NB4 (cell line): ENCODE measurements around the gene ADI1.

ENCODE experiments used
- MYC ChIP-seq: IDR thresholded peaks from 2 replicates; pipeline ENCODE4 v1.6.1; 2011; ENCODE audit warnings: low read depth, low read length
- TF ChIP-seq, protein P1 (sequence below): IDR thresholded peaks from one replicate; pipeline ENCODE4 v1.5.1; 2012; ENCODE audit warnings: low read depth, low read length

DNA sequence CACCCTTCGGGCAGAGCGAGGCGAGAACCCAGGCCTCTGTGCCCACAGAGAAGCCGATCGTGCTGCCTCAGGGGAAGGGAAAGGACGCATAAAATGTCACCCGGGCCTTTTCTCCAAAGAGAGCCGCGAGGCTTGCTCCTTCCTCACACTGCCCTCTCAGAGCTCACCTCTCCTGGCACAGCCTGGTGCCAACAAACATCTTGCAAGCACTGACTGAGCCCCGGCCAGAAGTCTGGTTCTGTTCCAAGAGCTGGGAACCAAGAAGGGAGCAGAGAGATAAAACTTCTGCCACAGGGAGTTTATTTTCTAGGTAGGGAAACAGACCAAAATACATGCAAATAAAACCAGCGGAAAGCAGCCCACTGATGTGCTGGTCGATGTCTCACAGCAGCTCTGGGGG is 13.6 kb upstream of the ADI1 start:
- TF ChIP-seq, protein P1, sequence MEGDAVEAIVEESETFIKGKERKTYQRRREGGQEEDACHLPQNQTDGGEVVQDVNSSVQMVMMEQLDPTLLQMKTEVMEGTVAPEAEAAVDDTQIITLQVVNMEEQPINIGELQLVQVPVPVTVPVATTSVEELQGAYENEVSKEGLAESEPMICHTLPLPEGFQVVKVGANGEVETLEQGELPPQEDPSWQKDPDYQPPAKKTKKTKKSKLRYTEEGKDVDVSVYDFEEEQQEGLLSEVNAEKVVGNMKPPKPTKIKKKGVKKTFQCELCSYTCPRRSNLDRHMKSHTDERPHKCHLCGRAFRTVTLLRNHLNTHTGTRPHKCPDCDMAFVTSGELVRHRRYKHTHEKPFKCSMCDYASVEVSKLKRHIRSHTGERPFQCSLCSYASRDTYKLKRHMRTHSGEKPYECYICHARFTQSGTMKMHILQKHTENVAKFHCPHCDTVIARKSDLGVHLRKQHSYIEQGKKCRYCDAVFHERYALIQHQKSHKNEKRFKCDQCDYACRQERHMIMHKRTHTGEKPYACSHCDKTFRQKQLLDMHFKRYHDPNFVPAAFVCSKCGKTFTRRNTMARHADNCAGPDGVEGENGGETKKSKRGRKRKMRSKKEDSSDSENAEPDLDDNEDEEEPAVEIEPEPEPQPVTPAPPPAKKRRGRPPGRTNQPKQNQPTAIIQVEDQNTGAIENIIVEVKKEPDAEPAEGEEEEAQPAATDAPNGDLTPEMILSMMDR, result no peak
- TF ChIP-seq MYC, result no peak
